ENCODE results near the gene SEM1.
"Not testable (repeated sequence)": the region's sequence is repeated elsewhere in the genome, so short reads cannot be mapped to it uniquely, and the experiment has no call there.

SEM1 gene

DNA sequence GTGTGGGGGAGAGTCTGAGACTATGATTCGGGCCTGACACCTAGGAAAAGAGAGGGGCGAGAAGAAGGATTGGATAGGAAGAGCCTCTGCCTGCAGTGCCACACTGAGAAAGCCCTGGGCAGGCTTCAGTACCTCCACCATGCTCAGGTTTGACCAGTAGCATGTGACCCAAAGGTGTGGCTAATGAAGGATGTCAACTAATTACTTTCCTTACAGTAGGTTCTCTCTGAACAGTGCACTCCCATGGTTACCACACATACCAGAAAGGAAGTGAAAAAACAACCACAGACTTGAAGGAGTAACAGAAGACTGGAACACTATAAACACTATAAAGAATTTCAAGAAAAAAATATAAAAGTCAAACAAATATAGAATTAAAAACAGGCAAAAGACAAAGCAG lies 46.2 kb downstream of the SEM1 start:
- DNase-seq (ENCODE audit: low read depth) = no peak

DNA sequence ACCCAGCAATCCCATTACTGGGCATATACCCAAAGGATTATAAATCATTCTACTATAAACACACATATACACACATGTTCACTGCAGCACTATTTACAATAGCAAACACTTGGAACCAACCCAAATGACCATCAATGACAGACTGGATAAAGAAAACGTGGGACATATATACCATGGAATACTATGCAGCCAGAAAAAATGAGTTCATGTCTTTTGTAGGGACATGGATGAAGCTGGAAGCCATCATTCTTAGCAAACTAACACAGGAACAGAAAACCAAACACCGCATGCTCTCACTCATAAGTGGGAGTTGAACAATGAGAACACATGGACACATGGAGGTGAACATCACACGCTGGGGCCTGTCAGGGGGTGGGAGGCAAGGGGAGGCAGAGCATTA lies 47.5 kb downstream of the SEM1 start:
- DNase-seq (ENCODE audit: low read depth) = not testable (repeated sequence)

DNA sequence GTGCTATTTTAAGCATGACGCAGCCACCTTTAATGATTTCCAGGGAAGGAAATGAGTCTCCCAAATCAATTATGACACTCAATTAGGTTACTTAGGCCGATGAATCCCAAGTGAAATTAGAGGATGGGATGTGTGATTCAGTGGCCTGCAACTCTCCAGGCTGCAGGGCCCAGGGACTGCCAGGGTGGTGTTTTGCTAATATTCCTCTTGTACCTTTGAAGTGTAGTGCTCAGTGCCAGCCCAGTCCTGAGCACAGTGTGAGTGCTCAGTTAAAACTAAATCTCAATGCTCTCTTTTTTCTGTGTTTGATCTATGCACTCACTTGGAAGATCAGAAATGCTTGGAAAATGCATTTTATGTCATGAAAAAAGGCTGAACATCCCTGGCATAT lies 51.6 kb downstream of the SEM1 start:
- no peak for DNase-seq (ENCODE audit: low read depth)

- no peak for DNase-seq (ENCODE audit: low read depth)
Measured at GRCh38 chr7:96657347-96658021, 52.2 kb downstream of the SEM1 start.

GRCh38 chr7:96655956-96656355 lies 53.7 kb downstream of the SEM1 start:
- no peak for DNase-seq (ENCODE audit: low read depth)

DNA sequence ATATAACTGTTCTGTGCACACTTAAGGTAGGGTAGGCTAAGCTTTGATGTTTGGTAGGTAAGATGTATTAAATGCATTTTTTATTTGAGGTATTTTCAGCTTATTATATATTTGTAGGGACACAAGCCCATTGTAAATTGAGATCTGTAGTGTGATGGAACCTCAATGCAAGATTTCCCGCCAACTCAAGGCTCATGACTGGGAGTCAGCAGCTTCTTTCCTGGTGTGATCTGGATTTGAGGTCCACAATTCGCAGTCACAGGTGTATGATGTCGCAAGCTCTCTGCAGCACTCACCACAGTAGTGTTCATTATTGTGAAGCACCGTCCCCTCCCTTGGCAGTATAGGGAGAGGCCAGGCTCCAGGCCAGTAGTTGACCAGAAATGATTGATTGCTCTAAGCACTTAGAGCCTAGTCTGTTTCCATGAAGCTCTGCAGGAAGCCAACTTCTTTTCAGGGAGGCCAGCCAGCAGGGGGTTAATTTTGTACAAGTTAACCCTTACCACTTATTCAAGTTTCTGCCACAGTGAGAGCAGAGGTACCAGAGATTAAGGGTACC lies 54.9 kb downstream of the SEM1 start:
- DNase-seq (ENCODE audit: low read depth) = no peak

DNA sequence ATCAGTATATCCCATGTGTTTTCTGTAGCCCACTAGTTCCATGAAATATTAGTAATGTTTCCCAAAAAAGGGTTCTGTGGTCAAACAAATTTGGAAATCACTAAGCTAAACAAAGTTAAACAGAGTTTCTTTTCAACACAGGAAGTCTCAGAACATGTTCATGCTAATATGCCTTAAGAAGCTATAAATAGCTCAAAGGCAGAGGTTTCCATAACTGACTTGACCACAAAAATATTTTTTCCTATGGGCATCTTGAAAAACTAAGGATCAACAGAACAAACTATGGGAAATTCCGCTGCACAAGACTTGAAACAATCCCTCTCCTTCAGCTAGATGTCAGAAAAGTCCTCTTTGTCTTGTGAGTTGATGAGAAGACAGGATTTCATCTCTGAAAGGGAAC lies 59.7 kb downstream of the SEM1 start:
- DNase-seq (ENCODE audit: low read depth) = no peak

DNA sequence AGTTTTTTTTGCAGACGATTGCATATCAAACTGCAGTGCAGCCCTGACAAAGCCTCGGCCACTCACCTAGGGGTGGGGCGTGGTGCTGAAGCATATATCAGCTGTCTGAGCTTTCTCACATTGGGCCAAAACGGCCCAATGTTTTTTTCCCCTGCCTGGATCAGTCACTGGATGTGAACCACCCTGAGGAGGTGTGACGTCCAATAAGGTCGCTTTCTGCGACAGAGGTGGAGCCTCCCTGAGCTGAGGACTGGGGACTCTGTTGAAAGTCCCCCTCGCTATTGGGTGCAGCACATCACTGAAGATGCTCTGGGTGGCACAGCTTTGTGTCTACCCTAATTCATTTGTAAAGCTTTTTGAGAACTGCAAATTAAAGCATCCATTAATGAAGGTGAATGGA lies 60.9 kb downstream of the SEM1 start:
- DNase-seq (ENCODE audit: low read depth) = no peak

GRCh38 chr7:96647733-96648132 lies 61.9 kb downstream of the SEM1 start:
- DNase-seq (ENCODE audit: low read depth) = no peak

DNA sequence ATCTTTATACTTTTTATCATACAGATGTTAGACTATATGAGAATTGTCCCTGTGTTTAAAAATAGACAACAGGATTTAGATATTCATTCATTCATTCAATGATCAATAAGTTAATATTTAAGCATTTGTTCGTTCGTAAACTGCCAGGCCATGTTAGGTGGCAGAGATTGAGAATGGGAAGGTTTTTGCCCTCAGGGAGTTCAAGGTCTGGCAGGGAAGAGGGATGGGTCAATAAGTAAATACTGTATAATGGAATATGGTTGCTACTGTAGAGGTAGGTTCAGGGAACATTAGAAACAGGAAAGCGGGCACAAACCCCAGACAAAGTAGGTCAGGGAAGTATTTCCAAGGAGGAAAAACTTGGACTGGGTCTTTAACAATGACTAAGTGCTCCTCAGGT lies 64.6 kb downstream of the SEM1 start:
- no peak for DNase-seq (ENCODE audit: low read depth)

DNA sequence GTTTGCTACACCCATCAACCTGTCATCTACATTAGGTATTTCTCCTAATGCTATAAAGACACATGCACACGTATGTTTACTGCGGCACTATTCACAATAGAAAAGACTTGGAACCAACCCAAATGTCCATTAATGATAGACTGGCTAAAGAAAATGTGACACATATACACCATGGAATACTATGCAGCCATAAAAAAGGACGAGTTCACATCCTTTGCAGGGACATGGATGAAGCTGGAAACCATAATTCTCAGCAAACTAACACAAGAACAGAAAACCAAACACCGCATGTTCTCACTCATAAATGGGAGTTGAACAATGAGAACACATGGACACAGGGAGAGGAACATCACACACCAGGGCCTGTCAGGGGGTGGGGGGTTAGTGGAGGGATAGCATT lies 66.2 kb downstream of the SEM1 start:
- DNase-seq (ENCODE audit: low read depth) = not testable (repeated sequence)

- DNase-seq (ENCODE audit: low read depth) = no peak
Measured at GRCh38 chr7:96640054-96640453, 69.6 kb downstream of the SEM1 start.
